Measurements from ENCODE around the gene TMTC1.
A peak's percentile ranks its signal among the peaks of the same experiment; 100 is the strongest.
"Not testable (repeated sequence)": the region's sequence is repeated elsewhere in the genome, so short reads cannot be mapped to it uniquely, and the experiment has no call there.

The TMTC1 gene

GRCh38 chr12:29630164-29630563 is 153.6 kb downstream of the TMTC1 start:
- H2AFZ ChIP-seq (ENCODE audit: insufficient read depth, low read length, poor library complexity); H4K91ac ChIP-seq (ENCODE audit: low read depth, low read length); H3K4me3 ChIP-seq (ENCODE audit: low read depth, low read length); DNase-seq; H4K8ac ChIP-seq (ENCODE audit: low read depth, low read length); H3K9me3 ChIP-seq (ENCODE audit: insufficient read depth, low read depth, low read length); H3K27me3 ChIP-seq (ENCODE audit: insufficient read depth, low read length); H2BK12ac ChIP-seq (ENCODE audit: low read length); H3K27ac ChIP-seq (ENCODE audit: low read depth, low read length); H3K4me2 ChIP-seq (ENCODE audit: low read length); H3K79me1 ChIP-seq (ENCODE audit: low read length); H3K79me2 ChIP-seq (ENCODE audit: control insufficient read depth, insufficient read depth, low read length, poor library complexity); H2AK5ac ChIP-seq (ENCODE audit: low read length); H2BK120ac ChIP-seq (ENCODE audit: insufficient read depth, low read length, poor library complexity); H3K14ac ChIP-seq (ENCODE audit: low read length); H3K18ac ChIP-seq (ENCODE audit: low read length); H3K36me3 ChIP-seq (ENCODE audit: control insufficient read depth in 1 of 2, insufficient read depth in 2 of 2, low read length in 2 of 2); H3K4me1 ChIP-seq (ENCODE audit: control insufficient read depth in 1 of 2, insufficient read depth in 2 of 2, low read length in 2 of 2); H2BK5ac ChIP-seq (ENCODE audit: low read depth, low read length, poor library complexity); H3K4ac ChIP-seq (ENCODE audit: low read depth, low read length); H3K9ac ChIP-seq (ENCODE audit: low read length); H4K12ac ChIP-seq (ENCODE audit: low read depth, low read length); H3K23ac ChIP-seq (ENCODE audit: low read length): not testable (repeated sequence)
- WGBS (ENCODE audit: extremely low coverage, insufficient coverage, insufficient read length): no CpG with 5 or more reads among the region's 1 CpG

- Histone ChIP-seq H3K23ac (ENCODE audit: low read length) (no peak overlapping the region), H2AK5ac (ENCODE audit: low read length) (no peak overlapping the region), H3K79me2 (ENCODE audit: control insufficient read depth, insufficient read depth, low read length, poor library complexity) (no peaks in the 10 kb centered on the region), H3K4ac (ENCODE audit: low read depth, low read length) (no peak overlapping the region), H3K9me3 (ENCODE audit: insufficient read depth, low read depth, low read length) (no peaks in the 10 kb centered on the region), H2BK120ac (ENCODE audit: insufficient read depth, low read length, poor library complexity) (no peak overlapping the region), H3K79me1 (ENCODE audit: low read length) (no peaks in the 10 kb centered on the region), H3K27ac (ENCODE audit: low read depth, low read length) (no peak overlapping the region), H3K4me3 (ENCODE audit: low read depth, low read length) (no peak overlapping the region), H3K4me1 (ENCODE audit: control insufficient read depth in 1 of 2, insufficient read depth in 2 of 2, low read length in 2 of 2) (peaks cover 0 to 7% of the 10 kb centered on the region in 2 experiments), H2AFZ (ENCODE audit: insufficient read depth, low read length, poor library complexity) (no peak overlapping the region), H3K27me3 (ENCODE audit: insufficient read depth, low read length) (no peaks in the 10 kb centered on the region), H2BK5ac (ENCODE audit: low read depth, low read length, poor library complexity) (no peak overlapping the region), H3K9ac (ENCODE audit: low read length) (no peak overlapping the region), H2BK12ac (ENCODE audit: low read length) (no peak overlapping the region), H3K36me3 (ENCODE audit: control insufficient read depth in 1 of 2, insufficient read depth in 2 of 2, low read length in 2 of 2) (no peaks in the 10 kb centered on the region), H3K18ac (ENCODE audit: low read length) (no peak overlapping the region), H4K12ac (ENCODE audit: low read depth, low read length) (no peak overlapping the region), H4K91ac (ENCODE audit: low read depth, low read length) (no peak overlapping the region), H4K8ac (ENCODE audit: low read depth, low read length) (no peak overlapping the region), H3K14ac (ENCODE audit: low read length) (no peak overlapping the region), H3K4me2 (ENCODE audit: low read length) (no peak overlapping the region)
- DNase-seq: no peak
- no CpG with 5 or more reads among the region's 1 CpG for WGBS (ENCODE audit: extremely low coverage, insufficient coverage, insufficient read length)
Observed at GRCh38 chr12:29627221-29627620, 156.5 kb downstream of the TMTC1 start.

- no peak overlapping the region for H2BK5ac ChIP-seq (ENCODE audit: low read depth, low read length, poor library complexity)
- no peaks in the 10 kb centered on the region for H3K9me3 ChIP-seq (ENCODE audit: insufficient read depth, low read depth, low read length)
- peaks cover 0 to 7% of the 10 kb centered on the region in 2 experiments for H3K4me1 ChIP-seq (ENCODE audit: control insufficient read depth in 1 of 2, insufficient read depth in 2 of 2, low read length in 2 of 2)
- no peak overlapping the region for H3K14ac ChIP-seq (ENCODE audit: low read length)
- no peak overlapping the region for H4K8ac ChIP-seq (ENCODE audit: low read depth, low read length)
- no peak overlapping the region for H4K91ac ChIP-seq (ENCODE audit: low read depth, low read length)
- no peak overlapping the region for H2BK120ac ChIP-seq (ENCODE audit: insufficient read depth, low read length, poor library complexity)
- no peak overlapping the region for H3K4me2 ChIP-seq (ENCODE audit: low read length)
- H3K23ac ChIP-seq (ENCODE audit: low read length): no peak overlapping the region
- no peak overlapping the region for H2AFZ ChIP-seq (ENCODE audit: insufficient read depth, low read length, poor library complexity)
- H3K9ac ChIP-seq (ENCODE audit: low read length): no peak overlapping the region
- DNase-seq: no peak
- no peak overlapping the region for H3K4me3 ChIP-seq (ENCODE audit: low read depth, low read length)
- no peaks in the 10 kb centered on the region for H3K79me2 ChIP-seq (ENCODE audit: control insufficient read depth, insufficient read depth, low read length, poor library complexity)
- H3K27me3 ChIP-seq (ENCODE audit: insufficient read depth, low read length): no peaks in the 10 kb centered on the region
- H3K4ac ChIP-seq (ENCODE audit: low read depth, low read length): no peak overlapping the region
- WGBS (ENCODE audit: extremely low coverage, insufficient coverage, insufficient read length): no CpG with 5 or more reads among the region's 2 CpGs
- H3K36me3 ChIP-seq (ENCODE audit: control insufficient read depth in 1 of 2, insufficient read depth in 2 of 2, low read length in 2 of 2): no peaks in the 10 kb centered on the region
- no peaks in the 10 kb centered on the region for H3K79me1 ChIP-seq (ENCODE audit: low read length)
- peak overlapping the region; percentile 50 for H3K27ac ChIP-seq (ENCODE audit: low read depth, low read length)
- H2AK5ac ChIP-seq (ENCODE audit: low read length): no peak overlapping the region
- no peak overlapping the region for H4K12ac ChIP-seq (ENCODE audit: low read depth, low read length)
- no peak overlapping the region for H2BK12ac ChIP-seq (ENCODE audit: low read length)
- H3K18ac ChIP-seq (ENCODE audit: low read length): no peak overlapping the region
Observed at GRCh38 chr12:29625359-29625953, 158.3 kb downstream of the TMTC1 start.

- Histone ChIP-seq H4K8ac (ENCODE audit: low read depth, low read length) (no peak overlapping the region), H3K18ac (ENCODE audit: low read length) (no peak overlapping the region), H3K27me3 (ENCODE audit: insufficient read depth, low read length) (no peaks in the 10 kb centered on the region), H4K91ac (ENCODE audit: low read depth, low read length) (no peak overlapping the region), H2BK120ac (ENCODE audit: insufficient read depth, low read length, poor library complexity) (no peak overlapping the region), H2AFZ (ENCODE audit: insufficient read depth, low read length, poor library complexity) (no peak overlapping the region), H3K14ac (ENCODE audit: low read length) (no peak overlapping the region), H3K4ac (ENCODE audit: low read depth, low read length) (no peak overlapping the region), H3K79me2 (ENCODE audit: control insufficient read depth, insufficient read depth, low read length, poor library complexity) (peaks cover 2% of the 10 kb centered on the region), H3K4me3 (ENCODE audit: low read depth, low read length) (no peak overlapping the region), H2BK12ac (ENCODE audit: low read length) (no peak overlapping the region), H2AK5ac (ENCODE audit: low read length) (no peak overlapping the region), H3K9ac (ENCODE audit: low read length) (no peak overlapping the region), H3K4me2 (ENCODE audit: low read length) (no peak overlapping the region), H3K4me1 (ENCODE audit: control insufficient read depth in 1 of 2, insufficient read depth in 2 of 2, low read length in 2 of 2) (peaks cover 0 to 9% of the 10 kb centered on the region in 2 experiments), H3K79me1 (ENCODE audit: low read length) (peaks cover 3% of the 10 kb centered on the region), H4K12ac (ENCODE audit: low read depth, low read length) (no peak overlapping the region), H3K27ac (ENCODE audit: low read depth, low read length) (no peak overlapping the region), H3K23ac (ENCODE audit: low read length) (no peak overlapping the region), H3K36me3 (ENCODE audit: control insufficient read depth in 1 of 2, insufficient read depth in 2 of 2, low read length in 2 of 2) (no peaks in the 10 kb centered on the region), H2BK5ac (ENCODE audit: low read depth, low read length, poor library complexity) (no peak overlapping the region), H3K9me3 (ENCODE audit: insufficient read depth, low read depth, low read length) (no peaks in the 10 kb centered on the region)
- WGBS (ENCODE audit: extremely low coverage, insufficient coverage, insufficient read length): no CpG with 5 or more reads among the region's 1 CpG
- no peak for DNase-seq
Observed at GRCh38 chr12:29622251-29622650, 161.5 kb downstream of the TMTC1 start.

Measured in trophoblast cell (in vitro differentiated cells and primary cell).